ENCODE data around the gene CNPY1.

CNPY1 gene

DNA sequence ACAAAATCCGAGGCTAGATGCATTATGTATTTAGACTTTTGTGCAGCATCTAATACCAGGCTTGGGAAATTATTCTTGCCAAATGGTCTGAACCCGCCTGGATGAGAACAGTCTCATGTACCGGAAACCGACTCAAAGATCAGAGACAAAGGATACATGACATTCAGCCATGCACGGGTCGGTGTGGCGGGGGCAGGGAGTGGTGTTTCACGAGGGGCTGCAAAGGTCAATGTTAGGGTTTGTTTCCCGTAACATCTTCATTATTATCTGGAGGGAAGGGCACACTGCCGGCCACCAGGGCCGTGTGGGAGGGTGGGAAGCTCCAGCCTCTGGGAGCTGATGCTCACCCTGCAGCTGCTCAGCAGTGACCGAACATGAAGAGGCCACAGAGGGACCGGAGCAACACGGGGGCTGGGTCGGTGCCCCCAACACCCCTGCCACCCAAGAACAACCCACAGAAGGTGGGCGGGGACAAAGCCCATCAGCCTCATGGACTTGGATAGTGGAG, 23.1 kb downstream of the CNPY1 start:
- H2AFZ ChIP-seq (ENCODE audit: low read depth, low read length), result no peak overlapping the region
- no peak for DNase-seq
- no peaks in the 10 kb centered on the region for H3K4me1 ChIP-seq (ENCODE audit: control insufficient read depth, insufficient read depth, low read depth, low read length)
- H3K4ac ChIP-seq (ENCODE audit: low read depth in 1 of 2, low read length in 2 of 2), result no peak overlapping the region
- H2AK5ac ChIP-seq (ENCODE audit: low read length, severe bottlenecking), result no peak overlapping the region
- H3K4me3 ChIP-seq (ENCODE audit: insufficient read depth in 1 of 2, low read depth in 1 of 2, low read length in 2 of 2), result no peak overlapping the region
- no peak overlapping the region for H2BK15ac ChIP-seq (ENCODE audit: low read depth, poor library complexity, severe bottlenecking)
- no peak overlapping the region for H4K8ac ChIP-seq (ENCODE audit: low read length)
- H3K4me2 ChIP-seq (ENCODE audit: low read length, poor library complexity, severe bottlenecking), result no peak overlapping the region
- 80% methylated on average over 16 of the region's 16 CpGs for WGBS
- no peak overlapping the region for H3K23ac ChIP-seq (ENCODE audit: low read length in 2 of 2)
- no peak overlapping the region for H3K14ac ChIP-seq (ENCODE audit: low read length in 2 of 2)
- no peaks in the 10 kb centered on the region for H3K79me1 ChIP-seq (replicated peaks; ENCODE audit: low read length, poor library complexity, severe bottlenecking)
- H4K91ac ChIP-seq (ENCODE audit: low read length), result no peak overlapping the region
- H3K9ac ChIP-seq (ENCODE audit: low read length), result no peak overlapping the region
- H3K36me3 ChIP-seq (ENCODE audit: control insufficient read depth in 1 of 2, insufficient read depth in 2 of 2, low read depth in 1 of 2, low read length in 2 of 2), result peaks cover 0 to under 1% of the 10 kb centered on the region in 2 experiments
- no peak overlapping the region for H3K18ac ChIP-seq (ENCODE audit: low read depth in 1 of 2, low read length in 2 of 2)
- no peak overlapping the region for H2BK120ac ChIP-seq (ENCODE audit: low read depth, low read length)
- no peak overlapping the region for H2BK12ac ChIP-seq (ENCODE audit: low read length in 2 of 2)
- H3K27me3 ChIP-seq (ENCODE audit: control insufficient read depth in 1 of 2, insufficient read depth in 1 of 2, low read length in 2 of 2), result peaks cover 41 to 55% of the 10 kb centered on the region in 2 experiments
- H3K27ac ChIP-seq (ENCODE audit: low read length, poor library complexity, severe bottlenecking), result no peak overlapping the region
- H3K9me3 ChIP-seq (ENCODE audit: control insufficient read depth, low read length), result no peaks in the 10 kb centered on the region
- no peak overlapping the region for H2BK5ac ChIP-seq (ENCODE audit: low read depth, low read length, poor library complexity, severe bottlenecking)

GRCh38 chr7:155521743-155522398, 24.5 kb downstream of the CNPY1 start:
- Histone ChIP-seq H2BK12ac (ENCODE audit: low read length in 2 of 2) (no peak overlapping the region), H3K79me1 (replicated peaks; ENCODE audit: low read length, poor library complexity, severe bottlenecking) (no peaks in the 10 kb centered on the region), H3K4me2 (ENCODE audit: low read length, poor library complexity, severe bottlenecking) (no peak overlapping the region), H3K14ac (ENCODE audit: low read length in 2 of 2) (no peak overlapping the region), H3K18ac (ENCODE audit: low read depth in 1 of 2, low read length in 2 of 2) (no peak overlapping the region), H3K9me3 (ENCODE audit: control insufficient read depth, low read length) (no peaks in the 10 kb centered on the region), H3K36me3 (ENCODE audit: control insufficient read depth in 1 of 2, insufficient read depth in 2 of 2, low read depth in 1 of 2, low read length in 2 of 2) (no peaks in the 10 kb centered on the region), H3K4ac (ENCODE audit: low read depth in 1 of 2, low read length in 2 of 2) (no peak overlapping the region), H3K27me3 (ENCODE audit: control insufficient read depth in 1 of 2, insufficient read depth in 1 of 2, low read length in 2 of 2) (peaks cover 52 to 62% of the 10 kb centered on the region in 2 experiments), H2AK5ac (ENCODE audit: low read length, severe bottlenecking) (no peak overlapping the region), H2BK120ac (ENCODE audit: low read depth, low read length) (no peak overlapping the region), H2BK15ac (ENCODE audit: low read depth, poor library complexity, severe bottlenecking) (no peak overlapping the region), H3K27ac (ENCODE audit: low read length, poor library complexity, severe bottlenecking) (no peak overlapping the region), H4K8ac (ENCODE audit: low read length) (no peak overlapping the region), H3K4me1 (ENCODE audit: control insufficient read depth, insufficient read depth, low read depth, low read length) (no peaks in the 10 kb centered on the region), H3K4me3 (ENCODE audit: insufficient read depth in 1 of 2, low read depth in 1 of 2, low read length in 2 of 2) (no peak overlapping the region), H2AFZ (ENCODE audit: low read depth, low read length) (no peak overlapping the region), H3K9ac (ENCODE audit: low read length) (no peak overlapping the region), H2BK5ac (ENCODE audit: low read depth, low read length, poor library complexity, severe bottlenecking) (no peak overlapping the region), H4K91ac (ENCODE audit: low read length) (no peak overlapping the region), H3K23ac (ENCODE audit: low read length in 2 of 2) (no peak overlapping the region)
- WGBS, result 81% methylated on average over 21 of the region's 21 CpGs
- no peak for DNase-seq

DNA sequence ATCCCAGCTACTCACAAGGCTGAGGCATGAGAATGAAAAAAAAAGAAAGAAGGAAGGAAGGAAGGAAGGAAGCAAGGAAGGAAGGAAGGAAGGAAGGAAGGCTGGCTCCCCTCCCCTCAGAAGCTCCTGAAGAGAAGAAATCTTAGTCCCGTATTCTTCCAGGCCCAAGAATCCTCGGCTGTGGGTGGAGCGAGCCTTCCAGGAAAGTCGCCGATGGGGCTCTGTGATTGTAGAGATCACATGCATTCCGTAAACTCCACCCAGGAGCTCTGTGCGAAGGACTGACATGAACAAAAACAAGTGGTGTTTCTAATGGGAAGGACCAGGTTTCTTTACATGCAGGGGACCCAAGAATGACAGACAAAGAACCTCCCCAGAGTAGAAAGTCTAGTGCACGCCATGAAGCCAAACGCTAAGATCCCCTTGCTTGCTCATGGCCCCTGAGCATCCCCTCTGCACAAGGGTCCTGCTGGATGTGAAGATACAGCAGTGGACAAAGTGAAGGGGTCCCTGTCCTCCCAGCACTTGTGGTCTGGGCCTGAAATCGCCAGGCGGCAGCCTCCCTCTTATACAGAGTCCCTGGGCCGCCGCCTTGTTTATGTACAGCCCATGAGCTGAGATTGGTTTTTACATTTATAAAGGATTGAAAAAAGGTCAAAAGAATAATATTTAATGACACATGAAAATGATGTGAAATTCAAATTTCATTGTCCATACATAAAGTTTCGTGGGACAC, 25.2 kb downstream of the CNPY1 start:
- Histone ChIP-seq H3K18ac (ENCODE audit: low read depth in 1 of 2, low read length in 2 of 2) (no peak overlapping the region), H3K23ac (ENCODE audit: low read length in 2 of 2) (no peak overlapping the region), H3K36me3 (ENCODE audit: control insufficient read depth in 1 of 2, insufficient read depth in 2 of 2, low read depth in 1 of 2, low read length in 2 of 2) (no peaks in the 10 kb centered on the region), H2BK120ac (ENCODE audit: low read depth, low read length) (no peak overlapping the region), H3K4me1 (ENCODE audit: control insufficient read depth, insufficient read depth, low read depth, low read length) (no peaks in the 10 kb centered on the region), H3K9me3 (ENCODE audit: control insufficient read depth, low read length) (no peaks in the 10 kb centered on the region), H2BK12ac (ENCODE audit: low read length in 2 of 2) (no peak overlapping the region), H3K14ac (ENCODE audit: low read length in 2 of 2) (no peak overlapping the region), H2AK5ac (ENCODE audit: low read length, severe bottlenecking) (no peak overlapping the region), H3K79me1 (replicated peaks; ENCODE audit: low read length, poor library complexity, severe bottlenecking) (no peaks in the 10 kb centered on the region), H2BK15ac (ENCODE audit: low read depth, poor library complexity, severe bottlenecking) (no peak overlapping the region), H3K9ac (ENCODE audit: low read length) (no peak overlapping the region), H2BK5ac (ENCODE audit: low read depth, low read length, poor library complexity, severe bottlenecking) (no peak overlapping the region), H3K27me3 (ENCODE audit: control insufficient read depth in 1 of 2, insufficient read depth in 1 of 2, low read length in 2 of 2) (peaks cover 53 to 62% of the 10 kb centered on the region in 2 experiments), H3K4ac (ENCODE audit: low read depth in 1 of 2, low read length in 2 of 2) (no peak overlapping the region), H4K8ac (ENCODE audit: low read length) (no peak overlapping the region), H2AFZ (ENCODE audit: low read depth, low read length) (no peak overlapping the region), H3K4me2 (ENCODE audit: low read length, poor library complexity, severe bottlenecking) (no peak overlapping the region), H3K27ac (ENCODE audit: low read length, poor library complexity, severe bottlenecking) (no peak overlapping the region), H4K91ac (ENCODE audit: low read length) (no peak overlapping the region), H3K4me3 (ENCODE audit: insufficient read depth in 1 of 2, low read depth in 1 of 2, low read length in 2 of 2) (no peak overlapping the region)
- WGBS, result 84% methylated on average over 12 of the region's 14 CpGs
- DNase-seq, result no peak

DNA sequence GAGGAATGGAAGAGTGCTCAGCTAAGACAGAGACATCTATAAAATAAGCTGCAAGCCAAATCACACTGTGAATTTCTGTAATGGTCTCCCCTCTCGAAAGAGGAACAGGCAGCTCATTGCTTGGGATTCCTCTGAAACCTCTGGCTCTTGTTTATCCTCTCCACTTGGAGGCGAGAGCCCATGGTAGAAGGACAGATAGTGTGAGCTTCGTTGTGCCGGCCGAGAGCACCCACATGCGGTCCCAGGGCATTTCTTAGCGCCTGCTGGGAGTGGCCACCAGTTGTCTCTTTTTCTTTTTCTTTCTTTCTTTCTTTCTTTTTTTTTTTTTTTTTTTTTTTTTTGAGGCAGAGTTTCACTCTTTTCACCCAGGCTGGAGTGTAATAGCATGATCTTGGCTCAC, 26.2 kb downstream of the CNPY1 start:
- Histone ChIP-seq H3K4ac (ENCODE audit: low read depth in 1 of 2, low read length in 2 of 2) (no peak overlapping the region), H3K79me1 (replicated peaks; ENCODE audit: low read length, poor library complexity, severe bottlenecking) (no peaks in the 10 kb centered on the region), H3K4me1 (ENCODE audit: control insufficient read depth, insufficient read depth, low read depth, low read length) (no peaks in the 10 kb centered on the region), H3K4me3 (ENCODE audit: insufficient read depth in 1 of 2, low read depth in 1 of 2, low read length in 2 of 2) (no peak overlapping the region), H3K4me2 (ENCODE audit: low read length, poor library complexity, severe bottlenecking) (no peak overlapping the region), H3K27me3 (ENCODE audit: control insufficient read depth in 1 of 2, insufficient read depth in 1 of 2, low read length in 2 of 2) (peaks cover 62 to 64% of the 10 kb centered on the region in 2 experiments), H3K36me3 (ENCODE audit: control insufficient read depth in 1 of 2, insufficient read depth in 2 of 2, low read depth in 1 of 2, low read length in 2 of 2) (no peaks in the 10 kb centered on the region), H3K14ac (ENCODE audit: low read length in 2 of 2) (no peak overlapping the region), H4K8ac (ENCODE audit: low read length) (no peak overlapping the region), H4K91ac (ENCODE audit: low read length) (no peak overlapping the region), H3K9ac (ENCODE audit: low read length) (no peak overlapping the region), H2AK5ac (ENCODE audit: low read length, severe bottlenecking) (no peak overlapping the region), H3K18ac (ENCODE audit: low read depth in 1 of 2, low read length in 2 of 2) (no peak overlapping the region), H2BK5ac (ENCODE audit: low read depth, low read length, poor library complexity, severe bottlenecking) (no peak overlapping the region), H2BK120ac (ENCODE audit: low read depth, low read length) (no peak overlapping the region), H2AFZ (ENCODE audit: low read depth, low read length) (no peak overlapping the region), H2BK15ac (ENCODE audit: low read depth, poor library complexity, severe bottlenecking) (no peak overlapping the region), H3K23ac (ENCODE audit: low read length in 2 of 2) (no peak overlapping the region), H3K9me3 (ENCODE audit: control insufficient read depth, low read length) (no peaks in the 10 kb centered on the region), H2BK12ac (ENCODE audit: low read length in 2 of 2) (no peak overlapping the region), H3K27ac (ENCODE audit: low read length, poor library complexity, severe bottlenecking) (no peak overlapping the region)
- 60% methylated on average over 5 of the region's 7 CpGs for WGBS
- DNase-seq, result no peak

Data from mesenchymal stem cell (in vitro differentiated cells and primary cell).